Measurements from ENCODE around the gene ADAMTS12. TPM values are rescaled to one million over a fixed set of nuclear protein-coding genes. Genes with fewer than 3 reads are reported as not detected.

The ADAMTS12 gene
- total and polyA plus RNA-seq, 9 of the 15 experiments (the other 6 are each of a cell fraction or from before 2014, with no cell fraction given): 0.11 TPM; not detected in 8

- BruUV-seq (replicated peaks): no TSS peak
Measured at GRCh38 chr5:33650911-33651310, 240.9 kb downstream of the ADAMTS12 start.

More at GRCh38 chr5:33650911-33651310, 240.9 kb downstream of the ADAMTS12 start:
- DNase-seq (ENCODE audit: extremely low read depth in 1 of 4, low spot score in 3 of 4) (no peak), FAIRE-seq (no peak), ATAC-seq (no peak)
- TF ChIP-seq EWSR1 (IDR thresholded peaks at IDR 0.05; ENCODE audit: borderline replicate concordance, low read depth, partially characterized antibody) (no peak), LEF1 (IDR thresholded peaks at IDR 0.05) (no peak), SMARCB1 (IDR thresholded peaks at IDR 0.05; ENCODE audit: insufficient read length, low read depth) (no peak), TAL1 (IDR thresholded peaks at IDR 0.05) (no peak), HMGXB4 (CRISPR knock-in tag; IDR thresholded peaks at IDR 0.05) (no peak), NFE2 (IDR thresholded peaks at IDR 0.05; ENCODE audit: low read depth) (no peak), FOXP1 (CRISPR knock-in tag; IDR thresholded peaks at IDR 0.05) (no peak), ASH1L (IDR thresholded peaks at IDR 0.05; ENCODE audit: borderline replicate concordance, low read depth, partially characterized antibody) (no peak), ELF2 (CRISPR knock-in tag; IDR thresholded peaks at IDR 0.05) (no peak), ZNF668 (CRISPR knock-in tag; IDR thresholded peaks at IDR 0.05) (no peak), RFX1 (IDR thresholded peaks at IDR 0.05) (no peak), HEY1 (CRISPR knock-in tag; IDR thresholded peaks at IDR 0.05; ENCODE audit: borderline replicate concordance) (no peak), EGR1 (conservative IDR thresholded peaks at IDR 0.05) (no peak)
- TF ChIP-seq, protein P1, sequence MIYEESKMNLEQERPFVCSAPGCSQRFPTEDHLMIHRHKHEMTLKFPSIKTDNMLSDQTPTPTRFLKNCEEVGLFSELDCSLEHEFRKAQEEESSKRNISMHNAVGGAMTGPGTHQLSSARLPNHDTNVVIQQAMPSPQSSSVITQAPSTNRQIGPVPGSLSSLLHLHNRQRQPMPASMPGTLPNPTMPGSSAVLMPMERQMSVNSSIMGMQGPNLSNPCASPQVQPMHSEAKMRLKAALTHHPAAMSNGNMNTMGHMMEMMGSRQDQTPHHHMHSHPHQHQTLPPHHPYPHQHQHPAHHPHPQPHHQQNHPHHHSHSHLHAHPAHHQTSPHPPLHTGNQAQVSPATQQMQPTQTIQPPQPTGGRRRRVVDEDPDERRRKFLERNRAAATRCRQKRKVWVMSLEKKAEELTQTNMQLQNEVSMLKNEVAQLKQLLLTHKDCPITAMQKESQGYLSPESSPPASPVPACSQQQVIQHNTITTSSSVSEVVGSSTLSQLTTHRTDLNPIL (CRISPR knock-in tag; IDR thresholded peaks at IDR 0.05): no peak
- no peak overlapping the region for H2AFZ ChIP-seq (ENCODE audit: low read depth, low read length)
- no peaks in the 10 kb centered on the region for H3K9me1 ChIP-seq (ENCODE audit: control insufficient read depth, insufficient read depth, low read length)
- POLR2A ChIA-PET: interaction anchor here (1.1 kb wide), 1 partner anchor 14 kb away, joined by 3 read pairs; no protein-coding TSS in a partner anchor
- no peak overlapping the region for H3K27ac ChIP-seq (ENCODE audit: extremely low read depth, low read depth, low read length)
- peaks cover 0 to 4% of the 10 kb centered on the region in 2 experiments; a peak in 2 of 5 replicates for H3K27me3 ChIP-seq (ENCODE audit: control insufficient read depth in 2 of 2, insufficient read depth in 2 of 2, low read length in 2 of 2)
- H3K9me3 ChIP-seq (replicated peaks; ENCODE audit: control insufficient read depth, insufficient read depth, low read depth, low read length): no peaks in the 10 kb centered on the region
- no peaks in the 10 kb centered on the region for H3K4me1 ChIP-seq (replicated peaks in 1 of 2; ENCODE audit: control insufficient read depth in 2 of 2, insufficient read depth in 2 of 2, low read length in 2 of 2)
- in situ Hi-C loops (cut with MboI): no loop called here
- no peaks in the 10 kb centered on the region for H3K36me3 ChIP-seq (ENCODE audit: control insufficient read depth, insufficient read depth, low read length)
- no peaks in the 10 kb centered on the region for H3K79me2 ChIP-seq (ENCODE audit: control insufficient read depth, insufficient read depth, low read length)
- CTCF ChIA-PET (ENCODE audit: low intra/inter-chr PET ratio): no interaction called here
- no peak overlapping the region for H3K4me3 ChIP-seq
- no peaks in the 10 kb centered on the region for H4K20me1 ChIP-seq (replicated peaks; ENCODE audit: control insufficient read depth, insufficient read depth, low read length)
- no peak overlapping the region for H3K4me2 ChIP-seq (ENCODE audit: insufficient read depth, low read length)
- intact Hi-C loops (cut with micrococcal nuclease): no loop called here
- WGBS (ENCODE audit: insufficient coverage, low coverage, missing lambda C conversion rate): 0% methylated on average over 2 of the region's 2 CpGs
- H3K9ac ChIP-seq (ENCODE audit: insufficient read depth in 1 of 2, low read depth in 2 of 2, low read length in 2 of 2): no peak overlapping the region
